SU-DHL-6 (cell line): ENCODE measurements around the gene CRAT.
A peak's percentile ranks its signal among the peaks of the same experiment; 100 is the strongest.
"Not testable (repeated sequence)": the region's sequence is repeated elsewhere in the genome, so short reads cannot be mapped to it uniquely, and the experiment has no call there.

ENCODE experiments used
- H2AFZ ChIP-seq: fragments of 200-600 bp; sonication (generic); 2 replicates; pipeline ENCODE4 v1.6.1; 2014; ENCODE audit warnings: low read depth, mild to moderate bottlenecking, moderate library complexity, mixed read lengths, antibody characterized with exemption, low read length; ENCODE audit not compliant: severe bottlenecking
- H3F3A ChIP-seq: fragments of 200-600 bp; shearing (Covaris generic); 2 replicates; pipeline ENCODE4 v1.6.0; 2016; ENCODE audit warnings: antibody characterized with exemption, mild to moderate bottlenecking; ENCODE audit not compliant: insufficient read depth
- H3K27ac ChIP-seq: fragments of 200-600 bp; sonication (generic); 2 replicates; pipeline ENCODE4 v1.5.1; 2016; ENCODE audit warnings: low read depth, mild to moderate bottlenecking, low read length, moderate library complexity, mixed read lengths
- H3K27me3 ChIP-seq: fragments of 200-600 bp; sonication (generic), shearing (Covaris generic); 2 replicates; pipeline ENCODE4 v1.6.0; 2014; ENCODE audit warnings: mild to moderate bottlenecking, low read length
- H3K36me3 ChIP-seq: fragments of 200-600 bp; sonication (generic); 2 replicates; pipeline ENCODE4 v1.6.1; 2014; ENCODE audit warnings: mild to moderate bottlenecking, low read length, mixed read lengths
- H3K4me2 ChIP-seq: fragments of 300-600, 200-600 bp; shearing (Covaris generic), sonication (generic); 2 replicates; pipeline ENCODE4 v1.6.0; 2014; ENCODE audit warnings: low read length, low read depth, mild to moderate bottlenecking; ENCODE audit not compliant: poor library complexity, severe bottlenecking
- H3K4me3 ChIP-seq: fragments of 200-600 bp; sonication (generic); 2 replicates; pipeline ENCODE4 v1.5.1; 2014; ENCODE audit warnings: antibody characterized with exemption, low read length, mild to moderate bottlenecking, mixed read lengths; ENCODE audit not compliant: insufficient read depth, poor library complexity, severe bottlenecking
- H3K79me2 ChIP-seq: fragments of 200-600 bp; sonication (generic); 2 replicates; pipeline ENCODE4 v1.6.1; 2014; ENCODE audit warnings: mild to moderate bottlenecking, low read length, moderate library complexity; ENCODE audit not compliant: insufficient read depth
- H3K9ac ChIP-seq: fragments of 200-600 bp; sonication (generic); 2 replicates; pipeline ENCODE4 v1.7.0; 2014; ENCODE audit warnings: mild to moderate bottlenecking, low read length
- H3K9me2 ChIP-seq: fragments of 200-600 bp; sonication (generic); replicated peaks from 2 replicates; pipeline ENCODE4 v1.6.1; 2014; ENCODE audit warnings: low read length; ENCODE audit not compliant: insufficient read depth
- H3K9me3 ChIP-seq: fragments of 200-600 bp; sonication (generic); 2 replicates; pipeline ENCODE4 v1.6.1; 2014; ENCODE audit warnings: low read length, mixed read lengths; ENCODE audit not compliant: insufficient read depth
- H4K20me1 ChIP-seq: fragments of 200-600 bp; sonication (generic); 2 replicates; pipeline ENCODE4 v1.6.1; 2014; ENCODE audit warnings: low read depth, mild to moderate bottlenecking, antibody characterized with exemption, low read length, moderate library complexity, mixed read lengths
- EZH2phosphoT487 ChIP-seq: fragments of 200-600 bp; sonication (generic), shearing (Covaris generic); conservative IDR thresholded peaks from 2 replicates; pipeline ENCODE4 v1.6.1; 2018; ENCODE audit warnings: mild to moderate bottlenecking, antibody characterized with exemption, low read length, moderate library complexity, mixed read lengths
- TF ChIP-seq, protein P1 (sequence below): fragments of 200-600 bp; sonication (generic); IDR thresholded peaks from one replicate; pipeline ENCODE4 v1.5.1; 2017; ENCODE audit warnings: antibody characterized with exemption, mild to moderate bottlenecking, low read length, moderate library complexity; ENCODE audit not compliant: insufficient read depth, poor library complexity, severe bottlenecking

The CRAT gene

DNA sequence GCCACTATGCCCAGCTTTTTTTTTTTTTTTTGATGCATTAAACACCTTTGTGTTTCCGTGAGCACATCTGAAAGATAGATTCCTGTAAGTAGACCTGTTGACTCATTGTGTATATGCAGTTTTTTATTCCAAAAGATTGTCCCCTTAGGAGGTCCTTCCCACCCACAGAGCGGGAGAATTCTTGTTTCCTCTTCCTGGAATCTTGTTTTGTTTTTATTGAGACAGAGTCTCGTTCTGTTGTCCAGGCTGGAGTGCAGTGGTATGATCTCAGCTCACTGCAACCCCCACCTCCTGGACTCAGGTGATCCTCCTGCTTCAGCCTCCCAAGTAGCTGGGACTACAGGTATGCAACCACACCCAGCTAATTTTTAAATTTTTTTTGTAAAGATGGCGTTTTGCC is 8.2 kb upstream of the CRAT start:
- no peaks in the 10 kb centered on the region for H3K9me3 ChIP-seq
- no peak overlapping the region for H3K4me3 ChIP-seq
- H2AFZ ChIP-seq = no peak overlapping the region
- H3K9ac ChIP-seq = no peak overlapping the region
- H3K27me3 ChIP-seq = no peaks in the 10 kb centered on the region
- no peaks in the 10 kb centered on the region for H3K9me2 ChIP-seq
- 0 out of 2 replicates have a peak, but pooled peaks cover 9% of the 10 kb centered on the region for H3F3A ChIP-seq
- H3K4me2 ChIP-seq = no peak overlapping the region
- TF ChIP-seq, protein P1, sequence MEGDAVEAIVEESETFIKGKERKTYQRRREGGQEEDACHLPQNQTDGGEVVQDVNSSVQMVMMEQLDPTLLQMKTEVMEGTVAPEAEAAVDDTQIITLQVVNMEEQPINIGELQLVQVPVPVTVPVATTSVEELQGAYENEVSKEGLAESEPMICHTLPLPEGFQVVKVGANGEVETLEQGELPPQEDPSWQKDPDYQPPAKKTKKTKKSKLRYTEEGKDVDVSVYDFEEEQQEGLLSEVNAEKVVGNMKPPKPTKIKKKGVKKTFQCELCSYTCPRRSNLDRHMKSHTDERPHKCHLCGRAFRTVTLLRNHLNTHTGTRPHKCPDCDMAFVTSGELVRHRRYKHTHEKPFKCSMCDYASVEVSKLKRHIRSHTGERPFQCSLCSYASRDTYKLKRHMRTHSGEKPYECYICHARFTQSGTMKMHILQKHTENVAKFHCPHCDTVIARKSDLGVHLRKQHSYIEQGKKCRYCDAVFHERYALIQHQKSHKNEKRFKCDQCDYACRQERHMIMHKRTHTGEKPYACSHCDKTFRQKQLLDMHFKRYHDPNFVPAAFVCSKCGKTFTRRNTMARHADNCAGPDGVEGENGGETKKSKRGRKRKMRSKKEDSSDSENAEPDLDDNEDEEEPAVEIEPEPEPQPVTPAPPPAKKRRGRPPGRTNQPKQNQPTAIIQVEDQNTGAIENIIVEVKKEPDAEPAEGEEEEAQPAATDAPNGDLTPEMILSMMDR = no peak
- TF ChIP-seq EZH2phosphoT487 = no peak
- peaks cover 42% of the 10 kb centered on the region for H3K79me2 ChIP-seq
- H4K20me1 ChIP-seq = no peaks in the 10 kb centered on the region
- no peak overlapping the region for H3K27ac ChIP-seq
- H3K36me3 ChIP-seq = no peaks in the 10 kb centered on the region

DNA sequence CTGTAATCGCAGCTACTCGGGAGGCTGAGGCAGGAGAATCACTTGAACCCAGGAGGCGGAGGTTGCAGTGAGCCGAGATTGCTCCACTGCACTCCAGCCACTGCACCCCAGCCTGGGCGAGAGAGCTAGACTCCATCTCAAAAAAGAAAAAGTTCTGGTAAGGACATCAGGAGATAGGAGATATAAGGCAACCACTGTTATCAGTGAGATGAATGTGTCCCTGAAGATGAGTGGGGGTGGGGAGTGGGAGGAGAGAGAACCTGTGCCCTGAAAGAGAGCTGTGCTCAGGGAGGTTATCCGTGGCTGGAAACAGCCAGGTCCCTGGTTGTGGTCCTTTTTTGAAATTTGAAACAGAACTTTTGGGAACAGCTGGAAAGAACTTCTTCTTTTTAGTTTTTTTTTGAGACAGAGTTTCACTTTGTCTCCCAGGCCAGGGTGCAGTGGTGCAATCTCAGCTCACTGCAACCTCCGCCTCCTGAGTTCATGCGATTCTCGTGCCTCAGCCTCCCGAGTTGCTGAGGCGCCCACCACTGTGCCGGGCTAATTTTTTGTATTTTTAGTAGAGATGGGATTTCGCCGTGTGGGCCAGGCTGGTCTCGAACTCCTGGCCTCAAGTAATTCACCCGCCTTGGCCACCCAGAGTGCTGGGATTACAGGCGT is 3.2 kb upstream of the CRAT start:
- Histone ChIP-seq H3K9me3 (no peaks in the 10 kb centered on the region), H4K20me1 (no peaks in the 10 kb centered on the region), H2AFZ (no peak overlapping the region), H3K27me3 (no peaks in the 10 kb centered on the region), H3F3A (0 out of 2 replicates have a peak, but pooled peaks cover 12% of the 10 kb centered on the region), H3K27ac (no peak overlapping the region), H3K9ac (no peak overlapping the region), H3K9me2 (no peaks in the 10 kb centered on the region), H3K36me3 (no peaks in the 10 kb centered on the region), H3K4me3 (no peak overlapping the region), H3K79me2 (peaks cover 59% of the 10 kb centered on the region), H3K4me2 (peak overlapping the region; percentile 4)
- TF ChIP-seq EZH2phosphoT487 = no peak
- TF ChIP-seq, protein P1 = no peak

DNA sequence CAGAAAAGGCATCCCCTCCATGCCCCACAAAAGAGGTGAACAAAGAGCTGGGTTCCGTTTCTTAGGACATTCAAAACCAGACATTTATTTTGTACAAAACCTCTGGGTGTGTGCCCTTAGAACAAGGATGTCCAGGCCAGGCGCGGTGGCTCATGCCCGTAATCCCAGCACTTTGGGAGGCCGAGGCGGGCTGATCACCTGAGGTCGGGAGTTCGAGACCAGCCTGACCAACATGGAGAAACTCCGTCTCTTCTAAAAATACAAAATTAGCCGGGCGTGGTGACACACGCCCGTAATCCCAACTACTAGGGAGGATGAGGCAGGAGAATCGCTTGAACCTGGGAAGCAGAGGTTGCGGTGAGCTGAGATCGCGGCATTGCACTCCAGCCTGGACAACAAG is 1.9 kb upstream of the CRAT start:
- not testable (repeated sequence) for H2AFZ ChIP-seq, H3K27ac ChIP-seq, H4K20me1 ChIP-seq, H3K9me3 ChIP-seq, H3K36me3 ChIP-seq, H3K9me2 ChIP-seq, H3K27me3 ChIP-seq
- H3K4me2 ChIP-seq = peak overlapping the region; percentile 76
- H3K79me2 ChIP-seq = peaks cover 51% of the 10 kb centered on the region
- 0 out of 2 replicates have a peak, but pooled peaks cover 12% of the 10 kb centered on the region for H3F3A ChIP-seq
- H3K9ac ChIP-seq = peak overlapping the region; percentile 92
- peak overlapping the region; percentile 82 for H3K4me3 ChIP-seq

DNA sequence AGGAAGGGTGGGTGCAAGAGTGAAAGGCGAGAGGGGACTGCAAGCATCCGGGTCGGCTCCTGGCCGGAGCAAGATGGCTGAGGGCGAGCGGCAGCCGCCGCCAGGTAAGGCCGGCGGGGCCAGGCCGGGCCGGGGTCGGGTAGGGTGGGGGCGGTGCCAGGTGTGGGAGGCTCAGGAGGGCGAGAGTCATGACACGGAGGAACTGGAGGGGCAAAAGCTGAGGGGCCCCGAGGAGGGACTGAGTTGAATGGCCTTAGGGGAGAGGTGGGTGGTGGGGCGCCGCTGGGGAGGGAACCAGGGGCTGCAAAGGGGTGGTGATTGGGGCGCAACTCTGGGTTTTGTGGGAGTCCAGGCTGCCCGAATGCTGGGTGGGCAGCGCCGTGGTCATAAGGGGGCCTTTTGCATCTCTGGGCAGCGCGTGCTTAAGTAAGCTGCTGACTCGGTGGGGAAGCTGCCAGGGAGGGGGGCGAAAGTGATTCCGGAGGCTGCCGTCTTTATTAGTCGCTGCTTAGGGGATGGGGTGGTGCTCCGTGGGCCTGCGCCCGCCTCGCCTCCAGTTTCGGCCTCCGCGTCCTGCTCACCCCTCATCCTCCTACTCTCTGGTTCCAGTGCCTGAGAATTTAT is 1.0 kb upstream of the CRAT start:
- Histone ChIP-seq H3K27me3 (no peaks in the 10 kb centered on the region), H3F3A (0 out of 2 replicates have a peak, but pooled peaks cover 12% of the 10 kb centered on the region), H3K36me3 (no peaks in the 10 kb centered on the region), H3K9ac (peak overlapping the region; percentile 92), H3K79me2 (peaks cover 44% of the 10 kb centered on the region), H4K20me1 (no peaks in the 10 kb centered on the region), H3K9me3 (no peaks in the 10 kb centered on the region), H3K4me3 (peak overlapping the region; percentile 82), H3K9me2 (no peaks in the 10 kb centered on the region), H2AFZ (peak overlapping the region; percentile 94), H3K4me2 (peak overlapping the region; percentile 76), H3K27ac (peak overlapping the region; percentile 67)
- TF ChIP-seq, protein P1 = no peak
- TF ChIP-seq EZH2phosphoT487 = no peak
